ENCODE results near the gene PBX2. TPM values are rescaled to one million over a fixed set of nuclear protein-coding genes. Genes with fewer than 3 reads are reported as not detected.
"Not testable (repeated sequence)": the region's sequence is repeated elsewhere in the genome, so short reads cannot be mapped to it uniquely, and the experiment has no call there.

PBX2 gene
- total RNA-seq, 1 donor from 2014 or later = 96.6 TPM

- DNase-seq = no peak
Measured at GRCh38 chr6:32202186-32202585, 12.2 kb upstream of the PBX2 start.

DNA sequence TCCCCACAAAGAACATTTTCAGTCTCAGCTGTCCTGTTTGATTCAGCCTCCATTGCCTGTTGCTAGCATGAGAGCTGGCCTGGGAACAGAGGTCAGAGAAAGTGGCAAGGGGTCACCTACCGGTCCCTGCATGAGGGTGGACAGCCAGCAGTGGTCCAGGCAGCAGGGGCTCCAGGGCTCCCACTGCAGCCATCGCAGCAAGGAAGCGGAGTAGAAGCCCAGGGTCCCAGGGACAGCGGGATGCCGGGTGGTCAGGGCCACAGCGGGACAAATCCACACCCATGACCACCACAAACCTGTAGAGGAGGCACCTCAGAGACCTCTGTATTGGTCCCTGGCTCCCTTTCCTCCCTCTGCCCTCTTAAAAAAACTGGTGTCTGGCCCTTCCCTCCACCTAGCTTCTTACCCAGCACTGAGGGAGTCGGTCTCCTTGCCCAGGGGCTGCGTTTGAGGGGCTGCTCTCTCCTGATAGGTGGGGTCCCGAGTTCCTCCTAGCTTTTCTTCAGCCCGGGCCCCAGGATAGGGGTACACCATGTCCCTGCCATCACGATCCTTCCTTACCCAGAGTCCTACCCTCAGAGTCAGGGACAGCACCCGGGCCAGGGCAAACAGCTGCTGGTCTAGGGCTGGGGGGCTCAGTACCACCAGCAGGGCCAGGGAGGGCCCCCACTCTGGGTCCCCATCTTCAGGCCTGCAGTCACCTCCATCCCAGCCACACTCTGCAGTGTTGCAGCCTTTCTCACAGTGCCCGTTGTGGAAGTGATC is 10.9 kb upstream of the PBX2 start:
- no peak for DNase-seq

GRCh38 chr6:32198866-32199265 is 8.9 kb upstream of the PBX2 start:
- no peak for DNase-seq

GRCh38 chr6:32198345-32198696 is 8.3 kb upstream of the PBX2 start:
- DNase-seq = no peak

GRCh38 chr6:32196682-32197616 is 6.9 kb upstream of the PBX2 start:
- peak; percentile 52 for DNase-seq

- DNase-seq = peak; percentile 97
Measured at GRCh38 chr6:32195902-32196681, 6.1 kb upstream of the PBX2 start.

GRCh38 chr6:32195652-32195901 is 5.6 kb upstream of the PBX2 start:
- peak; percentile 100 for DNase-seq

DNA sequence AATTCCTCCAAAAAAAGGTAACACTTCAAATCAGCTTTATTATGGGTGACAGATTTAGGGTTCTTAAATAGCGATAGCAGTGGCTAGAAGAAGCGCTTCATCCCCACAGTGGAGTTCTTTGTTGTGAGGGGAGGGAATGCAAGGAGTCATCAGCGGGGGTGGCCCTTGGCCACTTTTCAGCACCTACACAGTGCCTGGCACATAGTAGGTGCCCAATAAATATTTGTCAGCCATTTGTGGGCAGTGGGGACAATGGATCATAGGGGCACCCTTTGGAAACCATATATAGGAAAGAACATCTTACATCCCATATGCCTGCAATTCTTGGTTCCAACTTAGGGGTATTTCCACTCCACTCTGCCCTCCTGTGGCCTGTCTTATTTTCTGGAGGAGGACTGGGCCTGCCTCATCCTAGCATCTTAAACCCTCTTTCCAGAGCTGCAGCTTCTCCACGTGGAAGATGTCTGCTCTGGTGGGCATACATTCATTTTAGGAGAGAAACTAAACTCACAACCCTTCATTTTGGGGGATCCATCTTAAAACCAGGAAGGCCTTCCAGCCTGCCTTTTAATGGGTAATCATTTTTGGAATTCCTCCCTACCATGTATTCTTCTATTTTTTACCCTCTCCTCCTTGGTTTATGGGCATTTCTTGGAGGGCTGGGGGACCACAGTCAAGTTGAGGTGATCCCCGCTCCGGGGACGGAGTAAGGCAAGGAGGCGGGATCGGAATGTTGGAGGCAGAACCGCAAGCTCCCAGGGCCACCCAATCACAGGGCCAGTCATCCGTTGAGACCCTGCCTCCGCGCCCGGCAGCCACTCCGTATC is 5.0 kb upstream of the PBX2 start:
- DNase-seq = peak; percentile 71

GRCh38 chr6:32194388-32194787 is 4.4 kb upstream of the PBX2 start:
- no peak for DNase-seq

DNA sequence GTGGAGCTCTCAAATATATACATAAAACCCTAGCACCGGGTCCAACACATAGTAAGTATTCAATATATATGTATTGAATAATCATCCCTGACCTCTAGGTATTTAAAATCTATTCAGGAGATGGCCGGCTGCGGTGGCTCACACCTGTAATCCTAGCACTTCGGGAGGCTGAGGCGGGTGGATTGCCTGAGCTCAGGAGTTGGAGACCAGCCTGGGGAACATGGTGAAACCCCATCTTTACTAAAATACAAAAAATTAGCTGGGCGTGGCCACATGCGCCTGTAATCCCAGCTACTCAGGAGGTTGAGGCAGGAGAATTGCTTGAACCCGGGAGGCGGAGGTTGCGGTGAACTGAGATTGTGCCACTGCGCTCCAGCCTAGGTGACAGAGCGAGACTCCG is 3.1 kb upstream of the PBX2 start:
- not testable (repeated sequence) for DNase-seq

- peak; percentile 36 for DNase-seq
Measured at GRCh38 chr6:32192608-32193039, 2.6 kb upstream of the PBX2 start, which contains the start of gene GPSM3. Gene GPSM3 (minus strand): TSS chr6:32192643. CDS start chr6:32192513, 130 bp downstream.

DNA sequence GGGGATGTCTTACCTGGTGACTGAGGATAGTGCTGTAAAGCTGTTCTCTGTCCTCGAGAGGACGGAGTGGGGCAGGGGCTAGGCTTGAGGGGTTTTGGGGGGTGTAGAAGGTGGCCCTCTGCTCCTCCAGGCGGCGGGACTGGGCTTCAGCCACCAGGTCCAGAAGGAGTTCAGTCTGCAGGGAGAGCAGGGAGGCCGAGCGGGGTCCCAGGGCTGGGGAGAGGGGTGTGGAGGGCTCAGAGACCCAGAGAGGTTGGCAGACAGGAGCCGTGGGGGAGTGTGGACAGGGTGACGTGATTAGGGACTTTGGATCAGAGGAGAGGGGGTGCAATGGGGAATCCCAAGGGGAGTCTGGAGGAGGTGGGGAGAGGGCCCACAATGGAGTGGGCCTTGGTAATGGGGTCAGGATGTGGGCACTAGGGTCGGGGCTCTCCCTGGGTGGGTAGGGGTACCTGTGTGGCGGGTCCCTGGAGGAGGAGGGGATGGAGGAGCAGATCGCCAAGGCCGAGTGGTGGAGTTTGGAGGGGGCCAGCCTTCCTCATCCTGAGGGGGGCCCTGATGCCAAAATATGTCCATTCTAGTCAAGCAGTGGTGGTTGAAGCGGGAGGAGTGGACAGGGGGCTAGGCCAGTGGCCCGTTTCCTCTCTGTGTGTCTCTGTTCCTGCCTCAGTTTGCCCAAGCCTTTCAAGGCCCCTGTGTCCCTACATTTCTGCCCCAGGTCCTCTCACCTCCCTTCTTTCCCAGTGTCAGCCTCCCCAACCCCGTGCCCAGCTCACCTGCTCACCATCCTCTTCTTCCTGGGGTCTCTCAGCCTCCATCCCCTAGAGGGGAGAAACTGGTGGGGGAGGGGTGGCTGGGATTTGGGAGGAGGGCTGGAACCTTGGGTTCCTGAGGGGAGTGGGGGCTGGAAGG is 1.9 kb upstream of the PBX2 start:
- DNase-seq = no peak

GRCh38 chr6:32190911-32191677 is 1.1 kb upstream of the PBX2 start:
- no peak for DNase-seq

GRCh38 chr6:32189742-32190053 is 304 bp downstream of the PBX2 start:
- DNase-seq = no peak

DNA sequence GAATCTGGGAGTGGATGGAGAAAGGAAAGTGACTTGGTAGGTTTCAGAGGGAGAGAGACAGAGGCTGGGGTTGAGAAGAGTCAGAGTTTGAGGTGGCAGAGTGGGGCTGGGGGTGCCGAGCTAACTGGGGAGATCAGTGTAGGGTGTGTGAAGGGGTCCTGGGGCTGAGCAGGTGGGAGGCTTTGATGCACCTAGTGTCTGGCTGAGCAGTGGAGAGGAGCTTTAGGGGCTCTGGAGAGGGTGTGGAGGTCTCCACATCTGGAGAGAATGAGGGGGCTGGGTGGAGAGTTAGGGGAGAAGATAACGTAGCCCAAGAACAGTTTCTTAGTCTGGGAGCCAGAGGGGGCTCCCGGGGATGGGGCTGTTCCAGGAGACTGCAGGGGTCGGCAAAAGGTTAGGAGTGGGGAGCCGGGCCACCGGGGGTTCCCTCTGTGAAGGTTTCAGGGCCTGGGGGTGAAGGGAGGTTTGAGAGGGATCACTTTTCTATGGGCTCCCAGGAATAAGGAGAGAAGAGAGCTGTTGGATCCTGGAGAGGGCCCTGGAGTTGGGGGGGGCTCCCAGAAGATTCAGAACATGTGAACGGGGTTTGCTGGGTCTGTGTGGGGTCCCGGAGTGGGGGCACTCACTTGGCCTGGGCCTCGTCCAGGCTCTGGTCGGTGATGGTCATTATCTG is 797 bp downstream of the PBX2 start:
- peak; percentile 35 for DNase-seq

- DNase-seq = peak; percentile 54
Measured at GRCh38 chr6:32188381-32189068, 1.5 kb downstream of the PBX2 start.

- DNase-seq = not testable (repeated sequence)
Measured at GRCh38 chr6:32187725-32188380, 2.1 kb downstream of the PBX2 start.

DNA sequence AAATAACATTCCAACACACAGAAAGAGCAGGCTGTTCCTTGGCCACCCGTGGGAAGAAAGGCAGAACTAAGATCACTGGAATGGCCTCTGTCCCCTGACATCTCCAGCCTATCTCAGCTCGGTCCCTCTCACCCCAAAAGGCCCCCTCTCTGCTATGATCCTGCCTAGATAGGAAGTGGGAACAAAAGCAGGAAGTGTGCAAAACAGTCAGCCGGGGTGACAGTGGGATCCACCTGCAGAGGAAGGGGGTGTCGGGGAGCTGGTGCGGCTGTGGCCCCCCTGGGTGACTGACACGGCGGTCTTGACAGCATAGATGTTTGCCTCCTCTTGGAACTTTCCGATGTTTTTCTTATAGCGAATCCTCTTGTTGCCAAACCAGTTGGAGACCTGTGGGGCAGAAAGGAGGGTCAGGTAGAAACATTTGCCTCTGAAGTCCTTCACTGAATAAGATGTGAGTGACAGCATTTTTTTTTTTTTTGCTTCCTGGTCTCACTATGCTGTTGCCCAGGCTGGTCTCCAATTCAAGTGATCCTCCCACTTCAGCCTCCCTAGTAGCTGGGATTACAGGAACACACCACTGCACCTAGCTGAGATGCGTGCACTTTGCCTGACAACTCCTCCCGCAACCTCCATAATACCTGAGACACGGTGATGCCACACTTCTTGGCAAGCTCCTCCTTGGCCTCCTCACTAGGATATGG is 2.8 kb downstream of the PBX2 start:
- DNase-seq = no peak

Measured in tongue (tissue), 2 donors.